Fibroblast of villous mesenchyme (primary cell): ENCODE results near the gene NDUFV3. TPM values are rescaled to one million over a fixed set of nuclear protein-coding genes. Genes with fewer than 3 reads are reported as not detected.
"Not testable (repeated sequence)": the region's sequence is repeated elsewhere in the genome, so short reads cannot be mapped to it uniquely, and the experiment has no call there.

Source experiments
- DNase-seq: peaks from one replicate; pipeline ENCODE4 v3.0.0-alpha.2; 2010; ENCODE audit warnings: low read depth
- H3K4me3 ChIP-seq: 2 replicates; pipeline ENCODE4 v1.5.1; 2011; ENCODE audit warnings: low read depth, mild to moderate bottlenecking, low read length
- CTCF ChIP-seq: IDR thresholded peaks from 2 replicates; pipeline ENCODE4 v1.5.1; 2012; ENCODE audit warnings: low read depth, mild to moderate bottlenecking, low read length; ENCODE audit not compliant: insufficient read depth
- total RNA-seq: library from RNA; depleted of rRNA; stranded (reverse); fragments of >200 nt; gene quantifications from 2 replicates; pipeline ENCODE4 v1.2.3, GENCODE V29; 2012

Gene NDUFV3
- total RNA-seq, 1 donor, result 44.0 TPM

DNA sequence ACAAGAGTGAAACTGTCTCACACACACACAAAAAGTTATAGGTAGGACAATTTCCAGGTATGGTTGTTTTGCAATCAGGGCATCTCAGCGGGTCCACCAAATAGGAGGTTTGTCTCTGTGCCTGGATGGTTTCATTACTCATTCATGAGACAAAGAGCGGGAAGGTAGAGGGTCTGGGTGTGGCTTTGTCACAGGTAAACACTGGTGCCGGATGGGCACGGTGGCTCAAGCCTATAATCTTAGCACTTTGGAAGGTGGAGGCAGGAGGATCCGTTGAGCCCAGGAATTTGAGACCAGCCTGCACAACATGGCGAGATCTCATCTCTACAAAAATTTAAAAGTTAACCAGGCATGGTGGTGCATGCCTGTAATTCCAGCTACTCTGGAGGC is 48.6 kb downstream of the NDUFV3 start:
- no peak for DNase-seq
- no peak for TF ChIP-seq CTCF
- H3K4me3 ChIP-seq, result no peak overlapping the region

- no peak overlapping the region for H3K4me3 ChIP-seq
- TF ChIP-seq CTCF, result no peak
- no peak for DNase-seq
Measured at GRCh38 chr21:42942244-42942643, 49.1 kb downstream of the NDUFV3 start.

DNA sequence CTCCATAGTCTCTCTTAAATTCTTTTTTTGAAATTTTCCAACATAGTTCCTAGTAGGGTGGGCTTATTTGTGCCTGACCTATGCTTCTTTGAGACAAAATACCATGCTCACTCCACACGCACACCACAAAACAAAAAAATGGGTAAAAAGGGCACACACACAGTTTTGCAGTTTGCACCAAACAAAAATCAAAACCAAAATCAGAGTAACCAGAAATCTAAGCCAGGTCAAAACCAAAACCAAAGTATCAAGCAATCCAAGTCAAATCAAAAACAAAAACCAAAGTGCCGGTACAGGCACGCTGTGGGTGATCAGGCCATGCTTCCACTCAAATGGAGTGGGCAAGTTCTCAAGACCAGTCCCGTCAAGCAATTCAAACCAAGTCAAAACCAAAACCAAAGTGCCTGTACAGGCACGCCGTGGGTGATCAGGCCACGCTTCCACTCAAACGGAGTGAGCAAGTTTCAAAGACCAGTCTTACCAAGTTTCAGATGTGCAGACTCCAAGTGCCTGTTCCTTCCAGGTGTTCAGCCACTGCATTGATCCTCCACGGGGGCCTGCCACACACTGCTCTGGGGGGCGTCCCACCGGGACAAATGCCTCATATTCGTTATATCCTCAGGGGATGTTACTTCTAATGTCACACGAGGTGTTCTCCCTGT is 56.1 kb downstream of the NDUFV3 start:
- DNase-seq, H3K4me3 ChIP-seq: not testable (repeated sequence)

- H3K4me3 ChIP-seq, DNase-seq: not testable (repeated sequence)
Measured at GRCh38 chr21:42951193-42951592, 58.1 kb downstream of the NDUFV3 start.

- no peak overlapping the region for H3K4me3 ChIP-seq
- no peak for TF ChIP-seq CTCF
- DNase-seq, result no peak
Measured at GRCh38 chr21:42956824-42957630, 63.9 kb downstream of the NDUFV3 start.

- DNase-seq, result peak; percentile 63
- not testable (repeated sequence) for H3K4me3 ChIP-seq
Measured at GRCh38 chr21:42958122-42958521, 65.0 kb downstream of the NDUFV3 start.

GRCh38 chr21:42959728-42960127 is 66.6 kb downstream of the NDUFV3 start:
- TF ChIP-seq CTCF, result no peak
- H3K4me3 ChIP-seq, result no peak overlapping the region

GRCh38 chr21:42962380-42963007 is 69.4 kb downstream of the NDUFV3 start:
- TF ChIP-seq CTCF, result no peak
- no peak for DNase-seq
- H3K4me3 ChIP-seq, result no peak overlapping the region

More at GRCh38 chr21:42959728-42960127, 66.6 kb downstream of the NDUFV3 start:
- no peak for DNase-seq
